ENCODE data around the gene EIF3F.

Gene EIF3F

DNA sequence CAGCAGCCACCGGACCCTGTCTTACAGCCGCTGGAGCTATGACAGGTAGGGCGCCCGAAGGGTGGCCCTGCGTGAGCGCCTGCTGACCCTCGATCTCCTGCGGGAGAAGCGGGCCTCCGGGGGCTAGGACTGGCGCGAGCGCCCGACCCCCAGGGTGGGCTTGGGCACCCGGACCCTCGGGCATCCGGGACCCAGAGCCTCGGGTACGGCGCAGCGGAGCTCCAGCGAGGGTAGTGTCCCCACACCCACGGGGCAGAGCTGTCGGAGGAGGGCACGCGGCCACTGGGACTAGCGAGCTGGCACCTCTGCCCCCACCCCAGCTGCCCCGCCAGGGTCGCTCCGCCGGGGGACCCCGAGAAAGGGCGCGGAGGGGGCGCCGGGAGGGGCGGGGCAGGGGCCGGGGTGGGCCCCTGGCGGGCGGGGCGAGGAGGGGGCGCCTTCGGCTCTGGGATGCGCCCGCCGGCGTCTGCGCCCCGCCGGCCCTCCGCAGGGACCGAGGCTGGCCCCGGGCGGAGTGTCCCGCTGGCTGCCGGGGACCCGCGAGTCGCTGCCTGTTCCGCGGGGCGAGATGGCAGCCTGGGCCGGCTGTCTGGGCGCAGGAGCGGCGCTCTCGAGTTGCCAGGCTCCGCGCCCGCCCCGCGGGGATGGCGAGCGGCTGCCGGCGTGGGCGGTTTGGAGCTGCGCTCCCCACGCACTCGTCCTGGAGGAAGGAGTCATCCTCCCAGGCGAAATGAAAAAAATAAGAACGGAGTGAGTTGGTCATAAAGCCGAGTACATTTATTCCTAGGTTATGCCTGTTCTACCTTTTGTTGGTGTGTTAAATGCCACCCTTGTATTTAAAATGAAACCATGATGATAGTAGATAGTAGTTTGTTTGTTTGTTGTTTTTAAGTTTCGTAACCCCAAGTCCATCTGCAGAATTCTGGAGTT is 32.4 kb downstream of the EIF3F start:
- H3K27ac ChIP-seq: no peak overlapping the region
- DNase-seq (ENCODE audit: low read depth, low spot score): no peak

DNA sequence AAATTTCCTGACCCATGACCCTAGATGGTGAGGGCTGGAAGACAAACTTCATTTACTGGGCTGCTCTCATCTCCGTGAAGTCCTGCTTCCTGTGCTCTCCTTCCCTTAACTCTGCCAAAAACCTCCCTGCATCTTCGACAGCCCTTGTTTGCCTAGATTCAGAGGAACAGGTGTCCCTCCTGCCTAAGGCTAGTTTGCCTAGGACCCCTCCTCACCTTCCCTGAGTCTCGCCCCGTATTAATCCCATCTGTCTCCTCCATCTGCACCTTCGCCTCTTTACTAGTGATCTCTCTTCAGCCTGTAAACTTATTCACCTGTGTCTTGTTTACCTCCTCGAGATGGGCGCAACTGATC is 33.1 kb downstream of the EIF3F start:
- DNase-seq (ENCODE audit: low read depth, low spot score): no peak
- H3K27ac ChIP-seq: no peak overlapping the region

DNA sequence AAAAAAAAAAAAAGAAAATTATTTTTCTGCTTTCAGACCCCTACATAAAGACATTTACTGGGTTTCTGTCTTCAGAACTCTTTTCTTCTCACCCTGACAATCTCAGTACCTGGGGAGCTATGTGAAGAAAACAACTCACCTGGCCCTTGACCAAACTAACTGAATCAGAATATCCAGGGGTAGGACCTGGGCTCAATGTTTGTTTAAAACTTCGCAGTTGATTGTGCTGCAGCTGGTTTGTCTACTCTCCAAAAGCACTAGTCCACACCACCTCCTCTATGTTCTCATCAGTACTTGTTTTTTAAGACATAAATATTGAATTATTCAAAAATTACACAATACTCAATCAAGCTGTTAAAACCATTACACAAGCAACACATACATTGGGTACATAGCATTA is 34.8 kb downstream of the EIF3F start:
- no peak for DNase-seq (ENCODE audit: low read depth, low spot score)
- H3K27ac ChIP-seq: no peak overlapping the region

DNA sequence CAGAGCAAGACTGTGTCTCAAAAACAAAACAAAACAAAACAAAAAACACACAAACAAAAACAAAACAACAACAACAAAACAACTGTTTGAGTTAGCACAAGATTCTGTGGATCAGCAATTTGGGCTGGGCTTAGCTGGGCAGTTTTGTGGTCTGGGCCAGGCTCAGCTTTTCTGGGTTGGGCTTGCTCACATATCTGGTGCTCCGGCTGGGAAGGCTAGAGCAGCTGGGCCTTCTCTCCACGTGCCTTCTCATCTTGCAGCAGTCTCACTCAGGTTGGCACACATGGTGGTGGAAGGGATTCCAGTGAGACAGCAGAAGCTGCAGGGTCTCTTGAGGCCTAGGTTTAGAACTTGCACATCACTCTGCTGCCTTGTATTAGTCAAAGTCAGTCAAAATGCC is 35.7 kb downstream of the EIF3F start:
- no peak overlapping the region for H3K27ac ChIP-seq
- DNase-seq (ENCODE audit: low read depth, low spot score): no peak

DNA sequence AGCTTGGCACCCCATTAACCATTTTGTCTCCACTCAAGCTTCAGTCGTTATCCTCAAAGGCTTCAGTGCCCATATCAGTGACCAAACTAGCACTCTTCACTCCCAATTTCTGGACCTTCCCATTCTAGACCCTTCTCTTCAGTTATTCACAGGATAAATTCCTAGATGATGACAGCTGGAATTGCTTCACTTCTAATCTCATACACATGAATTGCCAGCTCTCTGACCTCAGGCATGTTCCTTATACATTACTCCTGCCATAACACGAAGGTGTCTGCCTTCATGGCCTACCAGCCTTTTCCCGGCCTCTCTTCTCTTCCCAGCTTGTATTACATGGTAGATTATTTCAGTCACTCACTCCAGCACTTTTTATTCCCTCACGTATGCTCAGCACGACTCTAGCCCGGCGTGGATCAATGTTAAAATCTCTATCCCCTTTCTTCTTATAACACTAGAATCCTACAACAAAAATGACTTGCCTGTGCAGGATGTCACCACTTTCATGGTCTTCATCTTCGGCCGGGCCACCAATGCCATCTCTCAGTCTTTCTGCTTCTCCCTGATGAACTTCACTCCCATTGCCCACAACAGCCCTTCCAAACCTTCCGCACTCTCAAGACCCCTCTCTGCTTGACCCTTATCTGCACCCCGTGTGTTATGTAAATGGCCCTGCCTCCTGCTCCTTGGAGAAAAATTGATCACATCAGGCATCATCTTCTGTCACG is 36.9 kb downstream of the EIF3F start:
- no peak for DNase-seq (ENCODE audit: low read depth, low spot score)
- no peak overlapping the region for H3K27ac ChIP-seq

DNA sequence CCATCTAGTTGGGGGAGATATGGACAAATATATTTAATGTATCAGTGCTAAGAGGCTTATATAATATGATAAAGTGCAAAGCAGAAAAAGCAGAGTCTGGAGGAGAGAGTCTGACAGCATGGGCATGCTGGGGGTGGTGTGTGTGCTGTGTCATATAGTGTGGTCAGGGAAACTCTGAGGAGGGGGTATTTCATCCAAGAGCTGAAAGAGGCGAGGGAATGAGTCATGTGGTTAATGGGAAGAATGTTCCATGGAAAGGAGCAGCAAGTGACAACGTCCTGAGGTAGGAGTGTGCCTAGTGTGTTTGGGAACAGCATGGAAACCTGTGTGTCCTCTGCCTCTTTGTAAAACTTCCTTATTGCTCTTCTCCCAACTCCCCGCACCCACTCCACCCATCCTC is 38.0 kb downstream of the EIF3F start:
- DNase-seq (ENCODE audit: low read depth, low spot score): no peak
- no peak overlapping the region for H3K27ac ChIP-seq

DNA sequence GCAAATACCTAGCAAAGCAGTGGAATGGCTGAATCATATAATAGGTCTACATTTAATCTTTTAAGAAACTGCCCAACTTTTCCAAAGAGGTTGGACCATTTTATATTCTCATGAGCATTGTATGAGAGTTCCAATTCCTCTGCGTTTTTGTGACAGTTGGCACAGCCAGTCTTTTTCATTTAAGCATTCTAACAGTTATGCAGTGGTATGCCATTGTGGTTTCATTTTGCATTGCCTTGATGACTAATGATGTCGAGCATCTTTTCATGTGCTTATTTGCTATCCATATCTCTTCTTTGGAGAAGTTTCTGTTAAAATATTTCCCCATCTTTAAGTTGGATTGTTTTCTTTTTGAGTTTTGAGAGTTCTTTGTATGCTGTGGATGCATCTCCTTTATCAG is 38.7 kb downstream of the EIF3F start:
- no peak for DNase-seq (ENCODE audit: low read depth, low spot score)
- no peak overlapping the region for H3K27ac ChIP-seq

DNA sequence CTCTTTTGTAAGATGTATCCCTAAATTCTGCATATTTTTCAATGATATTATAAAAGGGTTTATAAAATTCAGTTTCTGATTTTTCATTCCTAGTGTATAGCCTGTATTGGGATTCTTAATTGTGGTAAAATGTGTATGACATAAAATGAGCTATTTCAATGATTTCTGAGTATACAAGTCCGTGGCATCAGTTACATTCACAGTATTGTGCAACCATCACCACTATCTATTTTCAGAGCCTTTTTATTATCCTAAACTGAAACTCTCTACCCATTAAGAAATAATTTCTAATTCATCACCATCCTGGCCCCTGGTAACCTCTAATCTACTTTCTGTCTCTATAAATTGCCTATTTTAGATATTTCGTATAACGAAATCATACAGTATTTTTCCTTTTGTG is 39.8 kb downstream of the EIF3F start:
- H3K27ac ChIP-seq: no peak overlapping the region
- DNase-seq (ENCODE audit: low read depth, low spot score): no peak

DNA sequence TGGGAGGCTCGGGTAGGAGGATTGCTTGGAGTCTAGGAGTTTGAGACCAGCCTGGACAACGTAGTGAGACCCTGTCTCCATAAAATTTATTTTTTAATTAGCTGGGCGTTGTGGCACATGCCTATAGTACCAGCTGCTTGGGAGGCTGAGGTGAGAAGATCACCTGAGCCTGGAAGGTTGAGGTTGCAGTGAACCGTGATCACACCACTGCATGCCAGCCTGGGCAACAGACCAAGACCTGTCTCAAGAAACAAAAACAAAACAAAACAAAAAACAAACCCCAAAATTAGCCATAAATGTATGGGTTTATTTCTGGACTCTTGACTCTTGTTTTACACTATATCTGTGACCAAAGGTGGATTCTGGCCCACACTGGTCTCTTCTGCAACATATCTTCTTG is 41.6 kb downstream of the EIF3F start:
- no peak for DNase-seq (ENCODE audit: low read depth, low spot score)
- no peak overlapping the region for H3K27ac ChIP-seq

DNA sequence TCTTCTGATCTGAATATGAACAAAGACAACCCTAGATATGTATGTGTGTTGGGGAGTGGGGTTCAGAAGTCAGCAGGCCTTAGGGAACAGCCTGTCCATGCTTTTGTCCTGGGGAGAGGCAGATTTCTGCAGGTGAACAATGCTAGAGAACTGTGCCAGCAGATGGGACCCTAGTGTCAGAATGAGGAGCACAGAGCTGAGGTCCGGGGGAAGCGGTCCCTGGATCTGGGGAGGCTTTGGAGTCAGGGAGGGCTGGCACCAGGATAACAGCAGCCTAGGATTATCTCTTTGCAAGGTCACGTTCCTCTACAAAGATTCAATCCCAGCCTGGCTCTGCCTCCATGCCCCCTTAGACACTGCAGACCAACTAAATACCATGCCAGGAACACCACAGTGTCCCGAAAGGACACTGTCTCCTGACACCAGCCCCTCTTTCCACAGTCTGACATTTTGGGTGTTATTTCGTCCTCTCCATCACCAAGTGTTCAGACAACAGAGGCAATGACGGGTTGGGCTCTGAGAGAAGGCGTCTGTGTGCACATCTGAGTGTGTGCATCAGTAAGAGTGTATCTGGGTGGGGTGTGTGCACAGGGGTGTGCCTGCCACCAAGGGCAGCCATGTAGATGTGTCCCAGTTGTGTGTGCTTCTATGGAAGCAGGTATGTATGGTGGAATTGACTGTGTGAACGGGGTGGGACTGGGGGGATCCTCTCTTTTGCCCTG is 43.5 kb downstream of the EIF3F start:
- no peak overlapping the region for H3K27ac ChIP-seq
- DNase-seq (ENCODE audit: low read depth, low spot score): no peak

DNA sequence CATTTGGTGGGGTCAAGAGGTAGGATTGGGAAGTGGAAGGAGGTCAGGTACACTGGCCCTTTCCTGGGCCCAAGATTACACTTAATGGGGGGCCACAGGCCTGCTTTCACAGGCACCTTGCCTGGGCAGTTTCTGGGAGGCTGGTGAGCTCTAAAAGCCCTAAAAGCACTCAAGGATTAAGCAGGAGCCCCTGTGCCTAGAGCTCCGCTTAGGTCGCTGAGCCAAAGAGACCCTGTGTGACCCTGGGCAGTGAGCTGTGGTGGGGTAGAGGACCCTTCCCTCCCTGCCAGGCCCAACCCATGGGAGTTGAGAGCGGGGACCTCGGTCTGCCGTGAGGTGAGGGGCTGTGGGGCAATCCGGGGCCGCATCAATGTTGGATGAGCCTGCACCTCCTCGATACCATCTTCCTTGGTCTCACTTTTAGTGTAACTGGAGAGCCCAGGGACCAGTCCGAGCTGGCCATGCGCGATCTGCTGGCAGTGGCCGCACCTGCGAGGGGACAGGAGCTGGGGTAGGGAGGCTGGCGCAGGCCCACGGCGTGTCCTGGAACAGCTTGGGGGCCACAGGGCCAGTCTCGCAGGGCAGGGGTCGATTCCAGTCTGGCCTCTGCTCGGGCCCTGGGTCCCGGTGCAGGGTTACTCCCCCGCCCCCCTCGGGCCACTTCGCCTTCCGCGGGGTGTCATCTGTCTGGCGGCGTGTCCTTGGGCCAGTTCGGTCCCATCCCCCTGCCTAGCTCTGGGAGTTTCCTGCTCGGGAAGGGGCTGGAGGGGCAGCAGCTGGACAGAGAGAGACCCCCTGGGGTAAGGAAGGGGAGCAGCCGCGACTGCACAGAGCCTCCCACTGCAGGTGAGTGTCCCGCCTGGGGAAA is 44.3 kb downstream of the EIF3F start:
- no peak for DNase-seq (ENCODE audit: low read depth, low spot score)
- H3K27ac ChIP-seq: no peak overlapping the region

DNA sequence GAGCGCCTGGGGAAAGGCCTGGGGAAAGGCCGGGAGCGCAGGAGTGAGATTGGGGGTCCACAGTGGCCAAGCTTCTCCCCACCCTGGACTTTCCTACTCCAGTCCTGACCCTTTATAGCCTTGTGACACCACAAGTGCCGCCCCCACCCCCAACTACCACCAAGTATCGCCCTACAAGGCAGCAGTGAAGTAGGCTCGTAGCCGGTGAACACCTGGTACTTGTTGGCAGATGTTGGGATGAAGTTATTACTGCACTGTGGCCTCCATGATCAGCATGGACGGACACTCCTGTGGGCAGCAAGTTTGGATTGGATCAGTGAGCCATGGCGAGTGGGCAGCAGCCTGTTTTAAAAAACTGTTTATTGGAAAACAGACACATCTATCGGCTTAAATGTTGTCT is 45.0 kb downstream of the EIF3F start:
- no peak overlapping the region for H3K27ac ChIP-seq
- DNase-seq (ENCODE audit: low read depth, low spot score): no peak

DNA sequence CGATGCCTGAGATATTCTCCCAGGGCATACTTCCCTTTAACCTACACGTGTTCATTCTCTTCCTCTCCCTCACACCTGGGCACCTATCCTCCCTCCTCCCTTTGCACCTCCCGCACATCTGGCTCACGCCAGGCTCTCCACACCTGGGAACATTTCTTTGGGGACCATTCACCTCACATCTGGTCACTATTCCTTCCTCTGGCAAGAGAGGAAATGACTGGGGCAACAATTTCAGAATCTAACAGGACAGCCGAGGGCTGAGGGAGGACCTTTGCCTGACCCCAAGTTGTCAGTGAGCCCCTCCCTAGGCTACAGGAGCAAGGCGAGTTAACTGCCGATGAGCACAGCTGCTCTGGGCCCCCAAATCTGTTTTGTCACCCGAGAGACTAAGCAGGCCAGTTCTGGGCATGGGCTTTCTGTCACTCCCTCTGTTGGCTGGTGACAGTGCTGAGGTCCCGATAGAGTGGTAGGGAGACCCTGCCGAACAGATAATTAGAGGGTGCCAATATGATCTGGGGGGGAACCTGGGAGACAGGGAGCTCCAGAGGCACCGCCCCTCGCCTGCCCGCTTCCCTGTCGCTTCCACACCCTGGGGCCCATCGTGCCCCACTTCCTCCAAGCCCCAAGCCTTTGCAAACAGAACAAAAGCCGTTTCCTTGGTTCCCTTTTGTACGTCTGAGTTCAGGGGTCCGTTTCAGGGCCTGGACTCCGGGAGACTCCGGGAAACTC is 45.6 kb downstream of the EIF3F start:
- H3K27ac ChIP-seq: no peak overlapping the region
- no peak for DNase-seq (ENCODE audit: low read depth, low spot score)

DNA sequence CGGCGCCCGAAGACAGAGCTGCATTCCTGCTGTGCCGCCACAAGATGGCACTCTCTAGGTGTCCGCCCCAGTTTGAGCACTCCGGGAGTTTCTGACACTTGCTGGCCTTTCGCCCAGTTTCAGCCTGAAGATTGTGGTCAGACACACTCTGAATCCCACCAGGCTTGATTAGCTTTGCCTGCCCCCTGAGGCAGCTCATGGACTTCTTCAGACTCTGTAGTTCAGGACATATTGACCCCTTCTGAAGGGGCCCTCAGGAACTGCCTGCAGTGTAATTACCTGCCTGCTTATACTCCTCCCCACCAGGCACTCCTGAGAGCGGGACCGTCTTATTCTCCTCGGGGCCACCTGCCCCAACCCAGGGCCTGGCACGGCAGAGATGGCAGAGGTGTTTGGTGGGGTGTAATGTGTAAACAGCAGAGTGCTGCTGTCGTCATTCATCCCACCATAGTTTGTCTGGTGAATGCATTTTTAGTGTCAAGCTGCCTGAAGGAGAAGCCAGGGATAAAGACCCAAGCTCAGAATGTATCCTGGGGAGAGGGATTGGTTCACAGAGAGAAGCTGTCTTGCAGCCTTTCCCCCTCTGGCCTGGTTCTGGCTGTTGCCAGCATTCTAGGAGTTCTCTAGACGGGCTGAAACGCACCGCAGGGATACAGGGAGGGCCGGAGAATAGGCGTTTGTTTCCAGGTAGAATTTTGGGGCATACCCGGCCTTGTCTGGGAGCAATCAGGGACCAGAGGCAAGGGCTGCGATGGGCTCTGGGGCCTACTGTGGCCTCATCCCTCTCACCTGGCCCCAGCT is 46.4 kb downstream of the EIF3F start:
- no peak overlapping the region for H3K27ac ChIP-seq
- DNase-seq (ENCODE audit: low read depth, low spot score): no peak

DNA sequence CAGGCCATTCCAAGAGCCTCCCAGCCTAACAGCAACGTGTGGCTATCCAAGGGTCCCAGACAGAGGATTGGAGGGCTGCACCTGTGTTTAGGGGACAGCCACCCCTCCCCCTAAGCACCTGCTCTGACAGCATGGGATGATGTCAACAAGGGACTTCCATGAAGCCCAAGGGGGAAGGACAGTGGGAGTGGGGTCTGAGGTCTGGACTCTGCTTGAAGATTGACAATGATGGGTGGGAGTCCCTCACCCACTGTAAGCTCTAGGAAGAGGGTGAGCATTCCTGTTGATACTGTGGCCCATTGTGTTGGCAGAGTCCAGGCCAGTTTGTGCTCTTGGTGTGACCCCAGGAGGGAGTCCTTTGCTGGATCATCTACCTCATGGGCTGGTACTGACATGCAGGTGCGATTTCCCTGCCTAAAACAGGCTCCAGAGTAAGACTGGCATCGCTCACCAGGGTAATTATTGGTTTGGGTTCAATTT is 47.0 kb downstream of the EIF3F start:
- DNase-seq (ENCODE audit: low read depth, low spot score): no peak
- H3K27ac ChIP-seq: no peak overlapping the region

DNA sequence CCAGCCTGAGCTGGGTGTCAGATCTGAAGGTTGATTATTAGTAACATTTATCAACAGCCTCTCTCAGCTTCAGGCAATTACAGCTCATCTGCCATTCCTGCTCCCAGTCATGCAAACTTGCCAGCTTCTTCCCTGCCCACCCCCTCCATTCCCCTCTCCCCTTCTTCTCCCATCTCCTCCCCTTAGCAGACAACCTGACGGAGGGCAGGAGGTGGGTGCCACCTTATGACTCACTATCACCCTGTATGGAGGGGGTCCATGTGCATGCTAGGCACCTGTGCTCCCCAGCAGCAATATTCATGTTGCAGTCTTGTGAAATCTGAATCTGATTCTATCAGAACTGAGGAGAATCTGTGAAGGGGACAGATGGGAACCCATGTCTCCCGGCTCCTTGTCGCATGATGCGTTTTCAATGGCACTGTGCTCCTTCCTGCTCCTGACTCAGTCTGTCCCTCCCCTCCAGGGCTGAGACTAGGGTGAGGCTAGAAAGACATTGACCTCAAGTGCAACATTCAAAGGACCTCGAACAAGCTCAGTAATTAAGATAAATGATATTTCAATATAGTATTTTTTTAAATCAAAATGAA is 47.6 kb downstream of the EIF3F start:
- no peak for DNase-seq (ENCODE audit: low read depth, low spot score)
- H3K27ac ChIP-seq: no peak overlapping the region

DNA sequence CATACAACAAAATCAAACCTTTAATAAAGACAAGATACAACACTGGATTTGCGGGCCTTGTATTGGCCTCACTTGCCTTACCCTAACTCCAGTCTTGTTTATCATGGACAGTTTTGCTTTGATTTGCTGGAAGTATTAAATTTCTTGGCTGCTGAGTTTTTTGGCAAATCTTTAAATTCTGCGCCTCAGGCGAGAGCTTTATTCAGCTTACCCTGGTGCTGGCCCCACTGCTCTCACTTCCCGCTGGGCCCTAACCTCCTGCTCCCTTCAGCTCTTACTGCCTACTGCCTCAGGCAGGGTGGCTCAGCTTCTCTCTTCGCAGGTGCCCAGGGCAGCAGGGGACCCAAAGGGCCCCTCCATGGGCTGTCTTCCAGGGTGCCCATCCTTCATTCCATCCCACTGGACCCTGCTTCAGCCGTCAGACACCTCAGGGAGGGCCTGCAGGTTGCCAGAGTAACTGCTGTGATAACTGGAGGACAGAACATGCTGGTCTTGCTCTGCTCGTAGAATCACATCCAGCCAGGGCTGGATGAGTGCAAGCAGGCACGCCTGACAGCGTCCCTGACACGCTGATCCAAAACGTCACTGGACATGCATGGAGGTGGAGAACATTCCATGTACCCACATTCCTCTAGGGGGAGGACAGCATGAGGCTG is 48.2 kb downstream of the EIF3F start:
- DNase-seq (ENCODE audit: low read depth, low spot score): no peak
- no peak overlapping the region for H3K27ac ChIP-seq

Data from epithelial cell of prostate (primary cell).